ENCODE data around the gene BAIAP2L2.

BAIAP2L2 gene

DNA sequence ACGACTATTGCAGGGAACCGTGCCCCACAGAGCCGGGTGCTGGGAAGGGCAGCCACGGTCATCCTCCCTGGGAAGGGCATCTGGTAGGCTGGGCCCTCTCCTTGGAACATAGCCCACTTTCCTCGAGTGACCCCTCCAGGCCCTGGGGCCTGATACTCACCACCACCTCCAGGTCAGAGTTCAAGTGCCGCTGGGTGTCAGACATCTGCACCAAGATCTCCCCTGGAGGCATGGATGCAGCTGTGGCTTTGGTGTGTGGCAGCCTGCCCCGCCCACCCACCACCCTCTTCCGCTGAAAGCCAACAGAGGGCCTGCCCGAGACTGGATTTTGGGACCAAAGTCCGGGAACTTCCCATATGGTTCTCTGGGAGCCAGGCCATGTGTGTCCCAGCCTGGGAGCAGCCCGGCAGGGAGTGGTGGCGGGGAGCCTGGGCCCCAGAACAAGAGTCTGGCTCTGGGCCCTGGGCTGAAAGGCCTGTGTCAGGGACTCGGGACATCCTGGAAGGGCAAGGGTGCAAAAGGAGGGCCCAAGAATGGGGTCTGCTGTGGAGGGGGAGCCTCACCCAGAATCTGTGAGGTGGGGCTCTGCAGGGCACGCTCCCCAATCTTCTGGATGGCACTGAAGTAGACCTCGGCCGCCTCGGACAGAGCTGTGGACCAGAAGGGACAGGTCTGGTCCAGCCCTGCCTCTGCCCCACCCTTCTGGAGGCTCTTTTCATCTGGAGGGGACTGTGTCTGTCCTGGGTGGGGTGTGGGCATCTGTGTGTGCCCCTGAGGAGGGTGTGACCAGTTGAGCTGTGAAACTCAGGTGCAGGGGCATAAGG, 2.6 kb downstream of the BAIAP2L2 start:
- no peaks in the 10 kb centered on the region for H3K9me3 ChIP-seq (ENCODE audit: insufficient read depth, low read depth, low read length)
- peaks cover 4% of the 10 kb centered on the region; the same call in 1 of the 2 replicates for H3F3A ChIP-seq (ENCODE audit: low read depth)
- no peak overlapping the region for H3K9ac ChIP-seq (ENCODE audit: low read depth, low read length, poor library complexity, severe bottlenecking)
- H3K27me3 ChIP-seq (ENCODE audit: insufficient read depth, low read length, poor library complexity, severe bottlenecking) = no peaks in the 10 kb centered on the region
- TF ChIP-seq EZH2phosphoT487 (IDR thresholded peaks at IDR 0.05; ENCODE audit: borderline replicate concordance) = no peak
- TF ChIP-seq, protein P1, sequence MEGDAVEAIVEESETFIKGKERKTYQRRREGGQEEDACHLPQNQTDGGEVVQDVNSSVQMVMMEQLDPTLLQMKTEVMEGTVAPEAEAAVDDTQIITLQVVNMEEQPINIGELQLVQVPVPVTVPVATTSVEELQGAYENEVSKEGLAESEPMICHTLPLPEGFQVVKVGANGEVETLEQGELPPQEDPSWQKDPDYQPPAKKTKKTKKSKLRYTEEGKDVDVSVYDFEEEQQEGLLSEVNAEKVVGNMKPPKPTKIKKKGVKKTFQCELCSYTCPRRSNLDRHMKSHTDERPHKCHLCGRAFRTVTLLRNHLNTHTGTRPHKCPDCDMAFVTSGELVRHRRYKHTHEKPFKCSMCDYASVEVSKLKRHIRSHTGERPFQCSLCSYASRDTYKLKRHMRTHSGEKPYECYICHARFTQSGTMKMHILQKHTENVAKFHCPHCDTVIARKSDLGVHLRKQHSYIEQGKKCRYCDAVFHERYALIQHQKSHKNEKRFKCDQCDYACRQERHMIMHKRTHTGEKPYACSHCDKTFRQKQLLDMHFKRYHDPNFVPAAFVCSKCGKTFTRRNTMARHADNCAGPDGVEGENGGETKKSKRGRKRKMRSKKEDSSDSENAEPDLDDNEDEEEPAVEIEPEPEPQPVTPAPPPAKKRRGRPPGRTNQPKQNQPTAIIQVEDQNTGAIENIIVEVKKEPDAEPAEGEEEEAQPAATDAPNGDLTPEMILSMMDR (conservative IDR thresholded peaks at IDR 0.05; ENCODE audit: low read length) = no peak
- no peaks in the 10 kb centered on the region for H4K20me1 ChIP-seq (ENCODE audit: insufficient read depth, low read length, poor library complexity, severe bottlenecking)
- H3K4me2 ChIP-seq (ENCODE audit: low read depth, low read length, poor library complexity, severe bottlenecking) = no peak overlapping the region
- peaks cover 8% of the 10 kb centered on the region for H3K4me1 ChIP-seq (ENCODE audit: insufficient read depth, low read length, poor library complexity, severe bottlenecking)
- H3K9me2 ChIP-seq (replicated peaks; ENCODE audit: low read depth, low read length) = no peaks in the 10 kb centered on the region
- H2AFZ ChIP-seq (ENCODE audit: low read length) = no peak overlapping the region
- no peaks in the 10 kb centered on the region for H3K79me2 ChIP-seq (ENCODE audit: insufficient read depth, low read length)
- H3K36me3 ChIP-seq (ENCODE audit: insufficient read depth, low read length) = no peaks in the 10 kb centered on the region
- H3K4me3 ChIP-seq (ENCODE audit: low read length, poor library complexity, severe bottlenecking) = no peak overlapping the region

DNA sequence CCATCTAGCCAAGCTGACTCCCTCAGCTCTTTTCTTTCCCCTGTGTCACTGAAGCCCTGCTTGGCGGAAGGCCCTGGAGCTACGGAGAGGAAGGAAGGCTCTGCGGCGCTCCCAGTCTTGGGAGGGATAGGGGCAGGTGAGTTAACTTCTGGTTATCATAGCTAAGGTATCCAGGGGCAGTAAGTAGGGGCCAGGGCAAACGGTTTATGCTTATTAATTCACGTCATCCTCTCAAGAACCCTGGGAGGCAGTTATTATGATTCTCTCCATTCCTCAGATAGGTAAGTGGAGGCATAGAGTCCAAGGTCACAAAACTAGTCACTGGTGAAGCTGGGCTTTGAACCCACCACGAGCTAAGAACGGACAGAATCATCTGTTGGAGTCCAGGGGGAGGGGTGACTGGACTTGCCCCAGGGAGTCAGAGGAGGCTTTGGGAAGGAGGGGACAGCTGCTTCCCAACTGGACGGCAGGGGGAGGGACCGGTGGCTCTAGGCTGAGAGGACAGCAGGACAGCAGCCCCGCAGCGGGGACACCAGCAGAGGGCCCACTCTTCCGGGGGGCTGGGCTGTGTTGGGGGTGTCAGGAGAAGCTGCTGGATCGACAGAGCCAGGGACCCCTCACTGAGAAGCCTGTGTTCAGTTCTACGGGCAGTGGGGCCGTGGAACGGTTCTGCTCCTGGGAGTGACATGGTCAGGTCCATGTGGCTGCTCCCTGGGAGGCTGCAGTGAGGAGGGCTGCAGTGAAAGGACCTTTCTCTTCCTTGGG, 3.5 kb downstream of the BAIAP2L2 start:
- H3K4me1 ChIP-seq (ENCODE audit: insufficient read depth, low read length, poor library complexity, severe bottlenecking) = peaks cover 8% of the 10 kb centered on the region
- no peaks in the 10 kb centered on the region for H3K9me3 ChIP-seq (ENCODE audit: insufficient read depth, low read depth, low read length)
- peaks cover 4% of the 10 kb centered on the region; the same call in 1 of the 2 replicates for H3F3A ChIP-seq (ENCODE audit: low read depth)
- H4K20me1 ChIP-seq (ENCODE audit: insufficient read depth, low read length, poor library complexity, severe bottlenecking) = no peaks in the 10 kb centered on the region
- no peaks in the 10 kb centered on the region for H3K79me2 ChIP-seq (ENCODE audit: insufficient read depth, low read length)
- H2AFZ ChIP-seq (ENCODE audit: low read length) = no peak overlapping the region
- no peaks in the 10 kb centered on the region for H3K36me3 ChIP-seq (ENCODE audit: insufficient read depth, low read length)
- no peak for TF ChIP-seq EZH2phosphoT487 (IDR thresholded peaks at IDR 0.05; ENCODE audit: borderline replicate concordance)
- TF ChIP-seq, protein P1 (conservative IDR thresholded peaks at IDR 0.05; ENCODE audit: low read length) = no peak
- no peak overlapping the region for H3K4me2 ChIP-seq (ENCODE audit: low read depth, low read length, poor library complexity, severe bottlenecking)
- H3K27me3 ChIP-seq (ENCODE audit: insufficient read depth, low read length, poor library complexity, severe bottlenecking) = no peaks in the 10 kb centered on the region
- H3K4me3 ChIP-seq (ENCODE audit: low read length, poor library complexity, severe bottlenecking) = no peak overlapping the region
- H3K9me2 ChIP-seq (replicated peaks; ENCODE audit: low read depth, low read length) = no peaks in the 10 kb centered on the region
- H3K9ac ChIP-seq (ENCODE audit: low read depth, low read length, poor library complexity, severe bottlenecking) = no peak overlapping the region

DNA sequence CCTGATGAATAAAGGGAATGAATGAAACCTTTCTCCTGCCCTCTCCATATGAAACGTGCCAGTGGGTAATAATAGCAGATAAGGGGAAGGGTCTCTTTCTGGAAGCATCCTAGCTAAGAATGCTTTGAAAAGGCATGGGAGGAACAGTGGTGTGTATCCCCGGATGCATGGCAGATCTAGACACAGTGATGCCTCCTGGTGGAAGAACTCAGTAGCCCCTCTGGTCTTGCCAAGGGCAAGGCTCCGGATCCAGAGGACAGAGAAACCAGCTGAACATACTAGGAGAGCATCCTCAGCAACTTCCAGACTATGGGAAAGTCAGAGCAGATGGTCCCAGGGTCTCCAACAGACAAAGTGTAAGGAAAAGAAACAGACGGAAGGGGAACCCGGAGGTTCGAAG, 6.4 kb downstream of the BAIAP2L2 start:
- Histone ChIP-seq H3K4me3 (ENCODE audit: low read length, poor library complexity, severe bottlenecking) (no peak overlapping the region), H3K79me2 (ENCODE audit: insufficient read depth, low read length) (no peaks in the 10 kb centered on the region), H3K9me3 (ENCODE audit: insufficient read depth, low read depth, low read length) (no peaks in the 10 kb centered on the region), H2AFZ (ENCODE audit: low read length) (no peak overlapping the region), H3K4me1 (ENCODE audit: insufficient read depth, low read length, poor library complexity, severe bottlenecking) (peaks cover 8% of the 10 kb centered on the region), H3K4me2 (ENCODE audit: low read depth, low read length, poor library complexity, severe bottlenecking) (no peak overlapping the region), H3K36me3 (ENCODE audit: insufficient read depth, low read length) (no peaks in the 10 kb centered on the region), H4K20me1 (ENCODE audit: insufficient read depth, low read length, poor library complexity, severe bottlenecking) (no peaks in the 10 kb centered on the region), H3K27me3 (ENCODE audit: insufficient read depth, low read length, poor library complexity, severe bottlenecking) (no peaks in the 10 kb centered on the region), H3K9ac (ENCODE audit: low read depth, low read length, poor library complexity, severe bottlenecking) (no peak overlapping the region), H3F3A (ENCODE audit: low read depth) (peaks cover 4% of the 10 kb centered on the region; the same call in 1 of the 2 replicates), H3K9me2 (replicated peaks; ENCODE audit: low read depth, low read length) (no peaks in the 10 kb centered on the region)
- TF ChIP-seq EZH2phosphoT487 (IDR thresholded peaks at IDR 0.05; ENCODE audit: borderline replicate concordance) = no peak
- TF ChIP-seq, protein P1 (conservative IDR thresholded peaks at IDR 0.05; ENCODE audit: low read length) = peak; percentile 53
